HG03103 (cell line): ENCODE results near the gene TINAGL1.

ENCODE experiments used
- ATAC-seq: cut with Tn5 transposase; IDR thresholded peaks from one replicate; pipeline ENCODE4 v1.9.1; 2021; ENCODE audit warnings: low read depth; ENCODE audit not compliant: unreplicated experiment

Gene TINAGL1

DNA sequence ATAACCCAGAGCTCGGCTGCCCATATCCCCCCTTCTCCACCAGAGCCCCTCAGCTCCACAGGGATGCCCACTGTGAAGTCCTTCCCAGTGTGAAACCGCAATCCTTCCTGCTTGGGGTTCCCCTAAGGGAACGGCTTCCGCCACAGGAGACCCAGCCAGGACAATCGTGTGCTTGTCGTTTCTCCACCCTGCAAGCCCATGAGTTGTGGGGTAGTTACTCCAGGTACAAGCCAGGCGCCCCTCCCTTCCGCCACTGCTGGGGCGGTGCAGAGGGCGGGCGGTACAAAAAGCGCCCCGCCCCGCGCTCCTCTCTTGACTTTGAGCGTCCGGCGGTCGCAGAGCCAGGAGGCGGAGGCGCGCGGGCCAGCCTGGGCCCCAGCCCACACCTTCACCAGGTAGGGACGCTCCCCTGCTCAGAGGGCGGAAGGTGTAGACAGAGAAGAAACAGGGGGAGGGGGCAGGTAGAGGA lies at the start of gene TINAGL1:
TSS of gene TINAGL1 (plus strand) at position 315 of the 469 bp plus-strand sequence. CDS start 634 bp downstream, outside the sequence.
- ATAC-seq: no peak

DNA sequence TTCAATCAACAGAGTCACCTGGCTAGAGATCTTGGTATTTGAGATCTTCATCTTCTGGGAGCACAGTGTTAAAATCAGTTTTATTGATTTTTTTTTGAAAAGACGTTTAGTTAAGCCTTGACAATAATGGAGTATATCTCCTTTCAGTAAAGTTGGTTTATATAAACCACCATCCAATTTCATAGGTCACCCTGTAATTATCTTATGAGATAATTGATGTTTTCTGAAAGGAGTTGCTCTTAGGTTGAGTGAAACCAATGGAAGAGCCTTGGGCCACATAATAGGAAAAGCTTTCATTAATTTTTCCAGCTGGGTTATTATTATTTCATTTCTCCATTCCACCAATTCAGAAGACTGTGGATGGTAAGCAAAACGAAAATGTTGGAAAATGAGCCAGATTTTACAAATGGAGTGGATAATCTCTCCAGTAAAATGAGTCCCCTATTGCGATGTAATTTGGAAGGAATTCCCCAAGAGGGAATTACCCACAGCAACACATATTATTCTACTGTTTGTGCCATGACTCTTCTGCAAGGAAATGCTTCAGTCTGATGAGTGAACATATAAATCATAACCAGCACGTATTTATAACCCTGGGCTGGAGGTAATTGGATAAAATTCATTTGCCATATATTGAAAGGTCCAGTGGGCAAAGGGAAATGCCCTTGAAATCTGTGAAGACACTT lies 46.2 kb upstream of the TINAGL1 start:
- no peak for ATAC-seq

DNA sequence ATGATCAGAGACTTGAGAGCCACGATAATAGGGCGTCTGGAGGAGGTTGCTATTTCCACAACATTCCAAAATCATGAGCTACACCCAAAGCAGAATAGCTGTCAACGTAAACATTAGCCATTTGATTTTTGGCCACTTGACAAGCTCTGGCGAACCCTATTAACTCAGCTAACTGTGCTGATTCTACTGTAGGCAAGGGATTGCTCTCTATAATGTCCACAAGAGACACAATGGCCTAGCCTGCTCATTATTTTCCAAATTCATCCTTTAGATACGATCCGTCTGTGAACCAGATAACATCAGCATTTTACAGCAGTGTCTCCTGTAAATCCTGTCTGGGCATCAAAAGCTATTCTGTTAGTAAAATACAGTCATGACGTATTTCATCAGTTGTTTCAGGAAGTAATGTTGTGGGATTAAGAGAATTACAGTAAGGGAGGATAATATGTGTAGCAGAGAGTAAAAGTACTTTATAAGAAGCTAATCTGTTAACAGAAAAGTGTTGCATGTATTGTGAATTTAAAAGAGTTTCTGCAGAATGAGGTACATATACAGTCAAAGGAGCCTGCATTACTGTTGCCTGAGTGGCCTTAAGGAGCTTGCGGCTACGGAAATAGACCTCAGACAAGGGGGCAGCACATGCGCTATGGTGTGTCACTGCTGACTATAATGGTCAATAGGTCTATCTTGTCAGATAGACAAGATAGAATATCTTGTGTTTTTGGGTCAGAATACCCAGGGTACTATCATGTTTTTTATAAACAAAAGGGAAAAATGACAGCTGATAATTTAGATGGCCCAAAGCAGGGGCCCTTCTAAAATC lies 44.9 kb upstream of the TINAGL1 start:
- ATAC-seq: no peak

DNA sequence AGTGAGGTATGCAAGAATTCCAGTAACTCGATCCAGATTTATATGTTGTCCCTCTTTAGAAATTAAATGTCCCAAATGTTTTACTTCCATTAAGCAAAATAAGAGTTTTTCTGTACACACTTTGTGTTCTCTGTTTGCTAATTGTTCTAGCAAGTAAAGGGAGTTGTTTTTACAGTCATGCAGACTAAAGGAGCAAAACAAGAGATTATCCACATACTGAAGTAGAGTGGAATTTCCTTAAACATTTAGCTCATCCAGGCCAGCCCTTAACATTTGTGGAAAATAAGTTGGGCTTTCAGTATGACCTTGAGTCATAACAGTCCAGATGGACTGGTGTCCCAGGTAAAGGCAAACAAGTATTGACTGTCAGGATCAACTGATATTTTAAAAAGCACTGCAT lies 44.1 kb upstream of the TINAGL1 start:
- ATAC-seq: no peak

DNA sequence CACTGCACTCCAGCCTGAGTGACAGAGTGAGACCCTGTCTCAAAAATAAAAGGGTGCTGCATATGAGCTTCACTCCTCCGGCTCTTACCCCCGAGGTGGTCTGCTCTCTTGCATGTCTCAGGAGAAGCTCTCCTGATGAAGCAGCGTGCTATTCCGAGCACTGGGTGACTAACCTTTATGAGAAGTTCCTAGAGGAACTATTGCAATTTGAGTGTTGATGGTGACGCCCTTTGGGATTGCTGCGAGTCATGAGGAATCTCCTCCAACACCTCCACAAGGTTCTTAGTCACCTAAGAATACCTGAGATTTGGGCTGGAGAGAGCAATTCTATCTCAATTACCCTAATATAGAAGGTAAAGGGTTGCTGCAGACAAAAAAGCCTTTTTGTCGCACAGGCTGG lies 40.8 kb upstream of the TINAGL1 start:
- ATAC-seq: no peak

GRCh38 chr1:31539329-31539728 lies 37.0 kb upstream of the TINAGL1 start:
- no peak for ATAC-seq

DNA sequence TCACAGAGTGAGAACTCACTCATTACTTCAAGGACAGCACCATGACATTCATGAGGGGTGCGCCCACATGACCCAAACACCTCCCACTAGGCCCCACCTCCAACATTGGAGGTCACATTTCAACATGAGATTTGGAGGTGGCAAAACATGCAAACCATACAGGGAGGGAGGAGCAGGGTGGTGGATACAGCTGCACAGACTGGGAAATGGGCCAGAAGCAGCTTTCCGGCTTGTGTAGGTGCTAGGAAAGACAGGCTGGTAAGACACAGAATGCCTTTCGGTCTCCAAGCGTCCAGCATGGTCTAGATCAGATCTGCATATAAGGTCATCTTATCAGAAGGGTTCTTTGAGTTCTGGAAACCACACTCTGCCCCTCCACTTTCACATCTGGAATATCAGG lies 35.1 kb upstream of the TINAGL1 start:
- no peak for ATAC-seq

DNA sequence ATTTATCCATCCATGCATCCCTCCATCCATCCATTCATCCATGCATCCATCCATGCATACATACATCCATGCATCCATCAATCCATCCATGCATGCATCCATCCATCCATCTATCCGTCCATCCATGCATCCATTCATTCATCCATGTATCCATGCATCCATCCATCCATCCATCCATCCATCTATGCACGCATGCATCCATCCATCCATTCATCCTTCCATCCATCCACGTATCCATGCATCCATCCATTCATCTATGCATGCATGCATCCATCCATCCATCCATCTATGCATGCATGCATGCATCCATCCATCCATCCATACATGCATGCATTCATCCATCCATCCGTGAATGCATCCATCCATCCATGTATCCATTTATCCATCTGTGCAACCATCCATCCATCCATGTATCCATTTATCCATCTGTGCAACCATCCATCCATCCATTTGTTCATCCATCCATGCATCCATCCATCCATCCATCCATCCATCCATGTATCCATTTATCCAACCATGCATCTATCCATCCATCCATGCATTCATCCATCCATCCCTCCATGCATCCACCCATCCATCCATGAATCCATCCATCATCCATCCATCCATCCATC lies 30.3 kb upstream of the TINAGL1 start:
- no peak for ATAC-seq

DNA sequence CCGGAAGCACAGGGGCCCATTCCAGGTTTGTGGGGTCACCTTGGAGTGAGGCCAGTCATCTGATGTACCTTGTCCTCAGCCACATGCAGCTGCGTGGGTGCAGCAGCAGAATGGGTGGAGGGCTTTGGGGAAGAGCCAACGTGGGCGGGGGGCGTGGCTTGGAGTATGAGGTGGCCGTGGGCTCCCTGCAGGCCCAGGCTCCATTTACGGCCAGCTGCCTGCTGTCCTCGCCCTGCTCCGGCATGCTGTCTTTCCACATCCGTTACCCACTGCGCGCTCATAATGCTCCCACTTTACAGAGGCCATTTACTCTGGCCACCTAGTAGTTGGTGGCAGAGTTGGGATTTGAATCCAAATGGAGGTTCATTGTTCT lies 27.8 kb upstream of the TINAGL1 start:
- ATAC-seq: no peak

DNA sequence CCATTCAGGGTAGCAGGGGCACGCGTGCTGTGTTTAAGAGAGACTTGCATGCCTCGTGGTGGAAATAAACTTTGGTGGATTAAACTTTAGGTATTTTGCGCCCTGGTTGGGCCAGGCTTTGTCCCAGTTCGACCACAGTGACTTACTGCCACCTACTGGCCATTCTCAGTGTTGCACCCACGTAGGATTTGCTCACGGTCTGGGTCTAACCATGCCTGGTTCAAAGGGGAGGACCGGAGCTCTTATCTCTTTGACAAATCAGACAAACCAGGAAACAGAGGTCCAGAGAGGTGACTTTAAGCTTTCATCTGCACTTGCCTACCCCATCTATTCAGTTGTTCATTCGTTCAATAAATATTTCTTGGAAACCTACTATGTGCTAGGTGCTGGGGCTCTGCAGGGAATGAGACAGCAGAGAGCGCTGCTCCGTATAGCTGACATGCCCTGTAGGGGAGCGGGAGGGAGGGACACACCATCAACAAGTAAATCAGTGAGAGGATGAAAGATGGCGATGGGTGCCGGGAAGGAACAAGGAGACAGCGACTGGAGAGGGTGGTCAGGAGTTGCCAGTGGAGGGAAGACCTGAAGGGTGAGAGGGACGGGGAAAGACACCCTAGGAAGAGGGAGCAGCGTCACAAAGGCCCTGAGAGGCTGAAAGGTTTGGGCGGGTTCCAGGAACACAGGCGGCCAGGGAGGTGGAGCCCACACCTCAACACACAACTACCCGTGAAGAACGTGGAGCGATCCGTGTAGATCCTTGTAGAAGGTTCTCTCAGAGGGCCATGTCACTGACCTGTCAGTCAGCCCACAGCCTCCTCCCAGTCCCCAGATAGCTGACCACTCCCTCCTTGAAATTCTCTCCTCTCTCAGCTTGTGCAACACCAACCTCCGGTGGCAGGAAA lies 27.2 kb upstream of the TINAGL1 start:
- ATAC-seq: peak; percentile 67

DNA sequence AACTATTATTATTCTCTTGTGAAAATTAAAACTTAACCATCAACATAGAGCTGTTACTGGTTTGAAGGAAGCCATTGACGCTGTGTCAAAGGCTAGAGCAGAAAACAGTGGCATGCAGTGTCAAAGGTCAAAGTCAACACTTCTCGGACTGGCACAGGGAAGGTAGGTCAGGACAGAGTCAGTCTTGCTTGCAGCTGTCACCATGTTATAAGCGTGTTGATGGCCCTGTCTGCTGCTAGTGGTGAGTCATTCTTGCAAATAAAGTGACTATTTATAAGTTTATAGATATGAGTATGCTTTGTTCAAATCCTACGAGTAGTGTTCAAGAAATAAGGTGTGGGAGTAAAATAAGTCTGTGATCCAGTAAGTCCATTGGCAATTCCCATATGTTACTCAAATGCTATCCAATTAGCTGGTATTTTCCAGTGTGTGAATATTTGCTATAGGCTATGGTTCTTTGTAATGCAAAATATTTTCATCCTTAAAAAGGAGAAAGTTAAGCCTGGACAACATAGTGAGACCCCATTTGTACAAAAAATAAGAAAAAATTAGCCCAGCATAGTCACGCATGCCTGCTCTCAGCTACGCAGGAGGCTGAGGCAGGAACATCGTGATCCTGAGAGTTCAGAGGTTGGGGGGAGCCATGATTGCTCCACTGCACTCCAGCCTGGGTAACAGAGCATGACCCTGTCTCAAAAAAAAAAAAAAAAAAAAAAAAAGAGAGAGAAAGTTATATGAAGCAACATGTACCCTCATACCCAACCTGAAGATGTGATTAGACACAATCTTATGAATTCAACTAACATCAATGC lies 26.3 kb upstream of the TINAGL1 start:
- ATAC-seq: peak; percentile 43

DNA sequence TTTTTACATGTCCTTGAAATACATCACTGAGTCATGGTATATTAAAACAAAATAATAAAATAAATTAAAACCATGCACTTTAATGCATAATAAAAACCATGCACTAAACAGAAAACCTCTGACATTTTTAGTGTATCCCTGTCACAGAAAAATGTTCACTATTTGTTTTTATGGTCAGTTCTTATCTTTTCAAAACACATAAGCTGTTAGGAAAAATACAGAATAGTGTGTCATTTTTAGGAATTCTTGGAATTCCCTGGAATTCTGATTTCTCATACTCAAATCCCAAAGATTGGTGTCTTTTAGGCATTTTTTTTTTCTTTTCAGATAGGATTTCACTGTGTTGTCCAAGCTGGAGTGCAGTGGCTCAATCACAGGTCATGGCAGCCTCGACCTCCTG lies 25.1 kb upstream of the TINAGL1 start:
- ATAC-seq: no peak

- no peak for ATAC-seq
Observed at GRCh38 chr1:31552489-31552888, 23.8 kb upstream of the TINAGL1 start.

DNA sequence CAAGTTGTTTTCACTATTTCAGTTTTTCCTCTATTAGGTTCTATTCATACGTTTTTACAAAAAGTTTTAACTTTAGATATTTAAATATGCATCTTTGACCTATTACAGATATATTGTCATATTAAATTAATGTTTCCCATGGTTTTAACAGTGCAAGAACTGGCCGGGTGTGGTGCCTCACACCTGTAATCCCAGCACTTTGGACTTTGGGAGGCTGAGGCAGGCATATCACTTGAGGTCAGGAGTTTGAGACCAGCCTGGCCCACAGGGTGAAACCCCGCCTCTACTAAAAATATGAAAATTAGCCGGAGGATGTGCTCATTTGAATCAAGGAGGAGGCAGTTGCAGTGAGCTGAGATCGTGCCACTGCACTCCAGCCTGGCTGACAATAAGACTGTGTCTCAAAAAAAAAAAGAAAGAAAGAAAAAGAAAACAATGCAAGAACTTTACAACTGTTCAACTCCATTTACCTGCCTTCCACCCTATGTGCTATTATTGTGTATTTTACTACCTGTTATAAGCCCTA lies 19.8 kb upstream of the TINAGL1 start:
- ATAC-seq: no peak

DNA sequence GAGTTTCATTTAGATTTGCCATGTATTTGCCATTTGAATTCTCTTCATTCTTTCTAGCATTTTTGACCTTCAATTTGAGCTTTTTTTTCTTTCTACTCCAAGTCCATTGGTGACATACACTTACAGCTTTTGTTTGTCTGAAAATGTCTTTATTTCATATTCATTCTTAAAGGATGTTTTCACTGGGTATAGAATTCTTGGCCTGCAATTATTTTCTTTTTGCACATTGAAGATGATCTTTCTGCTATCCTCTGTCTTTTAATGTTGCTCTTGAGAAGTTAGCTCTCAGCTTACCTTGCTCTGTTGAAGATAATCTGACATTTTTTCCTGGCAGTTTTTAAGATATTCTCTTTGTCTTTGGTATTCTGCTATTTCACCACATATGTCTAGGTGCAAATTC lies 16.6 kb upstream of the TINAGL1 start:
- no peak for ATAC-seq

- no peak for ATAC-seq
Observed at GRCh38 chr1:31560394-31560793, 15.9 kb upstream of the TINAGL1 start.

GRCh38 chr1:31562707-31563360 lies 13.5 kb upstream of the TINAGL1 start:
- ATAC-seq: no peak

GRCh38 chr1:31564606-31564989 lies 11.7 kb upstream of the TINAGL1 start:
- ATAC-seq: no peak

- ATAC-seq: no peak
Observed at GRCh38 chr1:31567956-31568570, 8.3 kb upstream of the TINAGL1 start.
